ENCODE measurements around the gene SLC12A8.

Gene SLC12A8

DNA sequence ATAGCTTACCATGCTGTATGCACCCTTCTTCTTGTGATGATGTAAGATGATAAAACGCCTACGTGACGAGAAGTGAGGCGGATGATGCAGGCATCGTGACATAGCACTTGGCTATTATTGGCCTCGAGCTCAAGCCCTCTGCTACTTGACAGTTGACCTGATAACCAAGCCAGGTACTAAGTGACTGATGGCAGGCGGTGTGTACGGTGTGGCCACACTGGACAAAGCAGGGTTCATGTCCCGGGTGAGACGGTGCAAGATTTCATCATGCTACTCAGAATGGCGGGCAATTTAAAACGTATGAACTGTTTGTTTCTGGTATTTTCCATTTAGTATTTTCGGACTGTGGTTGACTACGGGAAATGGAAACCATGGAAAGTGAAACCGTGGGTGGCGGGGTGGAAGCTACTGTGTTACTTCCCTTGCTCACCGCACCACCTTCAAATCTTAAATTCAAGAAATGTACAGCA is 57.7 kb downstream of the SLC12A8 start:
- DNase-seq (ENCODE audit: low read depth, low spot score): no peak

DNA sequence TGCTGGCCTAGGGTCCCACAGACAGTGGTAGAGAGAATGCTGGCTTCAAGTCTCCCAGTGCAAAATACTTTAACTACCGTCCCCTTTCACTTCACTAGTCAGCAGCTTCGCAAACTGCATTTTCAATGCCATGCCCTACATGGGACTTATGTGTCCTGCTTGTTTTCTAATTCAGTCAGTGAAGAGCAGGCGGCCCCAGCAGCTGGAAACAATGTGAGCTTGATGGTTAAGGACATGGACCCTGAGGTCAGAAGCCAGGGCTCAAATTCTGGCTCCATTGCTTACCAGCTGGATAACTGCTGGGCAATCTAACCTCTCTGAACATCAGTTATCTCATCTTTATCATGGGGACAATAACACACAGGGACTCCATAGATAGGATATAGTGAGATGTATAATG is 58.4 kb downstream of the SLC12A8 start:
- DNase-seq (ENCODE audit: low read depth, low spot score): no peak

DNA sequence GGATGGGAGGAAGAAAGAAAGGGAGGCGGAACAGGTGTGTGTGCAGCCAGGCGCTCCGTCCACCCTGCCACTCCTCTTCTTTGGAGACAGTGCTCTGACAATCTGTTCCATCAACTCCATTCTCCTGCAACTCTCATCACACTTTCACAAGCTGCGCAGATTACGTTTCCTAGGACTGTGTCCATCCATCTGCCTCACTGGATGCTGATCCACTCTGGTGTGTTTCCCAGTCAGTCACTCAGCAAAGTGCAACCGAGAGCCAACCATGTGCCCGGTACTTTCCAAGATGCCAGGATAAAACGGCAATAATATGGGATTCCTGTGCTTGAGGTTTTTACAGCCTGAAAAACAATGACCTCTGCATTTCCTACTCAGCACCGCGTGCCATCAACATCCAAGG is 59.6 kb downstream of the SLC12A8 start:
- DNase-seq (ENCODE audit: low read depth, low spot score): no peak

DNA sequence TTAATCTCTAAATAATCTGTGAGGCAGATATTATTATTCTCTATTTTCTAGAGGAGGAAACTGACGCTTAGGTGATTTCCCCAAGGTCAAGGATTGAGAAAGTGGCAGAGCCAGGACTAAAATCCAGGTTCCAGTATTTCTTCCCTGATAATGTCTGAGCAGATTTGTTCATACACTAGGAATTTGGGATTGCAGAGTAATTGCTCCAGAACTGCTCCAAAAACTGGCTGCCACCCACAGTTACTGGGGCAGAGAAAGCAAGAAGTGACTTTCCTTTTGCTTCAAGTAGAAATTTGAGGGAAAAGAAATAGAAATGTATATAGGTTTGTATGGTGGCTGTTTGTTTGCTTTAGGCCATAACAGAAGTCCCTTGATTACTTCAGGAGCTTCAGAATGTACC is 60.6 kb downstream of the SLC12A8 start:
- DNase-seq (ENCODE audit: low read depth, low spot score): no peak

DNA sequence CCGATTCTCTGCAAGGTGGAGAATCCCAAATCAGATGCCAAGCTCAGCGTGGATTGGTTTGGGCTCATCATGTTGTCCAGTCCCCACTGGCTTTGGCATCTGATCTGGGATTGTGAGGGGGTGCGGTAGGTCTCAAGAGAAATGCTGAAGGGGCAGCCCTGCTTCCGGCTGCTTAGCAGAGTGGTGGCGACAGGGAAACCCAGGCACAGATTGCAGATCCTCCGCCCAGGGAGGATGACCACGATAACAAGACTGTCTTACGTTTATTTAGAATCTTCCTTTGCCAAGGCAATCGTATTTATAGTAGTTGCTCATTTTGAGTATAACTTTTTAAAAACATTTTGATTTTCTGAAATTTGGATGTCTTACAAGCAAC is 61.1 kb downstream of the SLC12A8 start:
- no peak for DNase-seq (ENCODE audit: low read depth, low spot score)

DNA sequence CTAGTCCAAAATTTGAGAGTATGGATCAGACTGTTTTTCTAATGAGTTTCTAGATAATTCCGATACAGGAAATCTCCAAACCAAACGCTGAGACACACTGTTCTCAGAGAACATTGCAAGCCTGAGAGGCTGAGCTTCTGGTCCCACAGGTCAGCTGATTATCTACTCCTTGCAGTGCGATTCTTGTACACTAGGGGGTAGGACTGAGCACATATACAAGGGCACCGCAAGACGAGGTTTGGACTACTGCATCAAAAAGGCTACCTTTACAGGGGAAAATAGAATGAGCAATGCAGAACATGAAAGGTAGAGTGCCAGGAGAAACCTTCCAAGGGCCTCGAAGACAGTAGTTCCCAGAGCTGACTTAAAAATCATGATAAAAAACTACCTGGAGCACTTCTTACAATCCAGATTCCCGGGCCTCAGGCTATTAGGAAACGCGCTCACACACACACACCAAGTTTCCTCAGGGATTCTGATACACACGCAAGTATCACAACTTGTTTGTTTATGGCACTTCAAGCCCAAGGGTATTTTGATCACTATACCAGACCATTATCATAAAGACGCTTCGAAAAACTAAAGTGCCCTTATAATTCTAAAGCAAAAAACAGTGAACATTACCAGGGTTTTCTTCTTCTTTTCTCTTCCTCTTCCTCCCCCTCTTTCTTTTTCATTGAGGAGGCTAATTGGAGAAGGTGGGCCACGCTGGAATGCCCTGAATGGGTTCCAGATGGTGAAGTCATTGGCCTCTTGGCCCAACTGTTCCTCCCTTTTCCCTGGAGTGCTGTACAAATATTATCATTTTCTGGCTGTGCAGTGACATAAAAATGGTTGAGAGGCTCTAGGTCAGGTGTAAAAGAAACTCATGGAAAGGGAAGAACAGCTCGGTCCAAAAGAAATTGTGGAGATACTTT is 61.8 kb downstream of the SLC12A8 start:
- no peak for DNase-seq (ENCODE audit: low read depth, low spot score)

DNA sequence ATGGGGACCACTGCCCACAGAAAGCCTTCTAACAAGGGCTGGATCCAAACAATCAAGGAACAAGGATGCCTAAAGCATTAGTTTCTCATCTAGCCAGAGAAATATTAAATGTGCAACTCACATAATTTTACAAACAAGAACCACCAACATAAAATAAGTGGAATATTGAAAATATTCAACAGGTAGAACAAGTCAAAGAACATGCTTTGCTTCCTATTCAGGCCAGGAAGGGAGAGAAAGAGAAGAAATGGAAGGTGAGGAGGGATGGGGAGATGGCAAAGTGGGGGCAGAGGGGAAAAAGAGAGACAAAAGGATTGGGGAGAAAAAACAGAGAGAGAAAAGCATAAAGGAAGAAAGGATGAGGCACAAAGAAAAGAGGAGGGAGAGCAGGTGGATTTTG is 63.1 kb downstream of the SLC12A8 start:
- no peak for DNase-seq (ENCODE audit: low read depth, low spot score)

DNA sequence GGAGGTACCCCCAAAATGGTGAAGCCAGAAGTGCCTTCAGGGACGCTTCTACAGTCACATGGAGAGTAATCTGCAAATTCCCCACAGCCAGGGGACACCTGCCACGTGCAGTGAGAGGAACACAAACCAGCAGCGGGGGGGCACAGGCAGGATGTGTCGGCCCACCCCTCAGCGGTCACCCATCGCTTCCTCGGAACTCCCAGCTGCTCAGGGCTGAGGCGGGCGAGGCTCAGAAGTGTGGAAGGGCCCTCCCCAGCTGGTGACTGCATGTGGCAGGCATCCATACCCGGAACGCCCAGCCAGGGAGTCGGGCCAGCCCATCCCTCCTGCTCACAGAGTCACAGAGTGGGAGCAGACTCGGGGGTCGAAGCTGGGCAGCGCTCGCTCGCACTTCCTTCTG is 63.7 kb downstream of the SLC12A8 start:
- peak; percentile 78 for DNase-seq (ENCODE audit: low read depth, low spot score)

DNA sequence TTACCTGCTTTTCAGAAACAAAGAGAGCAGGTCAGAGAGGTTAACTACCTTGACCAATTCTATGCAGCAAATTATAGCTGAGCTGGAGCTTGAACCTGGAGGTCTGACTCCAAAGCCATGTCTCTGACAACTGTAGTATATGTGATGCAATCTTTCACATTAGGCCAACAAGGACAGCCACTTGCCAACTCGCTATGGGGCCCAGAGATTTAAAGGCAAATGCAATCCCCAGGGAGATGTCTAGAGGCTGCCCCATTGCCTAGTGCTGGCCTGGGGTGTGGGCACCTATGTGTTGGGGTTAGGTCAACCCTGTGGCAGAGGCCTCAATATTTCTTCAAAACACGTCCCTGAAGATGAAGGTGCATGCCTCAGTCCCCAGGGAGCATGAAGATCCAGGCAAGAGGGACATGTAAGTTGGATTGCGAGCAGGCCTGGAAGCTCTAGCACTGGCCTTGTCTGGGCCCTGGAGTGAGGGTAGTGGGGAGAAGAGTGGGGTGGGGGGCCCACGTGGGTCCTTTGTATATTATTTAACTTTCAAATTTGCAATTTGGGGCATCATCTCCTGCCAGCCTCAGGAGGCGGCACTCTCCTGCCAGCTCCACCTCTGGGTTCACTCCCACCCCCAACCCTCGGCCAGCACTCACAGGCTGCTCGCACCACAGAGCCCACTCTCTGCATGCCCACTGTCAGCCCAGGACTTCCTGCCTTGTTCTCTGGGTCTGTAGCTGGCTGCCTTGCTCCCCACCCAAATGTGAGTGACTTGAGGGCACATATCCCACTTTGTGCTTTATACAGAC is 64.3 kb downstream of the SLC12A8 start:
- no peak for DNase-seq (ENCODE audit: low read depth, low spot score)

DNA sequence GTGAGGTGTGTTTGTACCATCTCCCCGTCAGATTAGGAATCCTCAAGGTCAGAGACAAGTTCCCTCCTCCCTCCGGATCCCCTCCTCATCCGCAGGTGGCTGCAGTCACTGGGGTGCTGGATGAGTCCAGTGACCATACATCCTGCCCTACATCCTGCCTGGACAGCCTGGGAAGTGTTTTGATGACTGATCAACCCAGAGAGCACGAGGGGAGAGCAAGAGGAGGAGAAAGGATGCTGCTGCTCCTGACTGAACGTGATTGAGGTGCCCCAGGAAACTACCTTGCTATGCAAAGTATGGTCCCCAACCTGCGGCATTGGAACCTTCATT is 65.1 kb downstream of the SLC12A8 start:
- DNase-seq (ENCODE audit: low read depth, low spot score): no peak

DNA sequence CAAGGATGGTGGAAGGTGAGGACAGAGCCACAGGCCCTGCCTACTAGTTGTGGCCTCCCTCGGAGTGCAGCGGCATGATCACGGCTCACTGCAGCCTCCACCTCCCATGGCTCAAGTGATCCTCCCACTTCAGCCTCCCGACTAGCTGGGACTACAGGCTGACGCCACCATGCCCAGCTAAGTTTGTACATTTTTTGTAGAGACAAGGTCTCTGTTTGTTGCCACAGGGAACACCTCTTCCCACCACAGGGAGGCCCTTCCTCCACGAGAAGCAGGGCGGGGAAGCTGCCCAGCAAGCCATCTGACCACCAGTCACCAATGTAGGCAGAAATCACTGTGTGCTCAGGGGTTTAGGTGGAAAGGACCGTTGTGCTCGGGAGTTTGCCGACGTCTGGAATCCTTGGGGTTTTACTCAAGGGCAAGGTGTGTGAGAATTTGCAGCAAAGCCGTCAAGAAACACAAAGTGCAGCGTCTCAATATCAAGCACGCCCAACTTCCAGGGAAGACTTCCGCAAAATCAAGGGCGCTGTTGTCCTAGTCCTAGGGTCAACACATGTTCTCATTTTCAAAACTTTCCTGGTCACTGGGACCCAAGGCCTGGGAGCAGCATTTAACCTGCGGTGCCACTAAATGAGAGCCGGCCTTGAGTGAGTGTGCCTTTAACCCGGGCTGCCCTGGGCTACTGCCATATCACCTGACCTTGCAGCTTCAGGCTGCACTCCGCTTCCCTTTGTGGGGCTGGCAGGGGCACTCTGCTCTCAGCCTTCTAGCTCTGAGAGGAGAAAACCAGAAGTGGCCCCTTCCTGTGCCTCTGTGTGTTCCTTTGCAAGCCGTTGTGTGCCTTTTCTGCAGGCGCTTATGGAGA is 65.7 kb downstream of the SLC12A8 start:
- no peak for DNase-seq (ENCODE audit: low read depth, low spot score)

DNA sequence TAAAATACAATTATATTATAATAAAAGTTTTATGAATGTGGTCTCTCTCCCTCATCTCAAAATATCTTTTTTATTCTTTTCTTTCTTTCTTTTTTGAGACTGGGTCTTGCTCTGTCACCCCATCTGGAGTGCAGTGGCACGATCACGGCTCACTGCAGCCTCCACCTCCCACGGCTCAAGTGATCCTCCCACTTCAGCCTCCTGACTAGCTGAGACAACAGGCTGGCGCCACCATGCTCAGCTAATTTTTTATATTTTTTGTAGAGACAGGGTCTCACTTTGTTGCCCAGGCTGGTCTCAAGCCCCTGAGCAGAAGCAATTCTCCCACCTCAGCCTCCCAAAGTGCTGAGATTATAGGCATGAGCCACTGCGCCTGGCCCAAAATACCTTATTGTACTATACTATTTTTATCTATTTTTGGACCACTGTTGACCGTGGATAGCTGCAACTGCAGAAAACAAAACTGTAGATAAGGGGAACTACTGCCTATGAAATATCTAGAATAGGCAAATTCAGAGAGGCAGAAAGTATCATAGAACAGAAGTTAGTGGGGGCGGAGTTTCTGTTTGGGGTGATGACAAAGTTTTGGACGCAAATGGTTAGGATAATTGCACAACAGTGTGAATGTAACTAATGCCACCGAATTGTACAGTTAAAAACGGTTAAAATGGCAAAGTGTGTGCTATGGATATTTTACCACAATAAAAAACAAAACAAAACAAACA is 66.6 kb downstream of the SLC12A8 start:
- DNase-seq (ENCODE audit: low read depth, low spot score): no peak

DNA sequence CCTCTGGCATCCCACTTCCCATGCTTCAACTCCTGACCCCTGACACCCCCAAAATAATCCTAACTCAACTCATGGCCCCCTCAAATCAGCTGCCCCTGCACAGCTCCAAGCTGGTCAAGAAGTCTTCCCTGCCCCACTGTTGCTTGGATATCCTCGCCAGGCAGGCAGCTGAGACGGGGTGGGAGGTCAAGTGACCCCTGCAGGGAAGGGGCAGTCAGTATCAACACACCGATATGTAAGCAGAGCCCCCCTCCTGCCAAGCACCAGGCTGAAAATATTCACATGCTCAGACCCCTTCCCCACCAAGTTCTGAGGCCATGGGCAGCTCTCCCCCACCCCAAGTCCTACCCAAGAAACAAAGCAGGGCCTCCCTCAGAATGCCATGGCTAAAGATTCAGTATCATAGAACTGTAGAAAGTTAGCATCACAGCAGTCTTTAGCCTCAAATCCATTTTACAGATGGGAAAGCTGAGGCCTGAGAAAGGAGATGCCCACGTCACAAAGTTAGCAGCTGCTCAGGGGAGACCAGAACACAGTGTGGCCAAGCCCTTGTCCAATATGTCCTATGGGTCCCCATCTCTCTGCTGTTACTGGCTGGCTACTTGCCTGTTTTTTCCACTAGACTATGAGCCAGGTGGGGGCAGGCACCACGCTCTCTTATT is 67.8 kb downstream of the SLC12A8 start:
- no peak for DNase-seq (ENCODE audit: low read depth, low spot score)

DNA sequence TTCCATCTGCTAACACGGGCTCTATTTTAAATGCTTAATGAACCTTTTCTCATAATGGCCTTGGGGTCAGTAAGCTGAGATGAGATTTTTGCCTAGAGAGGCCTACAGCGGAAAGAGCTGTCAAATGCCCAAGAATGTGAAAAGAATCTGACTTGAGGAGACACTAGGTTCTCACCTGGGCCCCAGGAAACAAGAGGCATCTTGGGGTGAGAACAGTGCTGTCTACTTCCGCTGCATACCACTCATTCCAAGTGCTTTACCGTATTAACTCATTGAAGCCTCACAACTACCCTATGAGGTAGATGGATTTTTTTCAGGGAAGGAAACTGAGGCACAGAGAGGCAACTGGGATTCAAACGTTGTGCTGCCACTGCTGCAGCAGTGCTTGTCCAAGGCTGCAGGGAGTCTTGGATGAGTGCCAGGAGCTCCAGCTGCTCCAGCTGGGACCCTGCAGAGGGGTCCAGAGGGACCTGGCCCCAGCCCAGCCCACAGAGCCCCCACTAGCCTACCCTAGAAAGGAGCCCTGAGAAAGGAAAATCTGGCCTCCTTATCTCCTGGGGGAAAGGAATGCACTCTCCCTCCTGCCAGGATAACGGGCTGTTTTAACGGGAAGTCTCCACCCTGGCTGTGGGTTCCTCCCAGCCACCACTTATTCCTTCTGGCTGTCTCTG is 68.4 kb downstream of the SLC12A8 start:
- peak; percentile 73 for DNase-seq (ENCODE audit: low read depth, low spot score)

DNA sequence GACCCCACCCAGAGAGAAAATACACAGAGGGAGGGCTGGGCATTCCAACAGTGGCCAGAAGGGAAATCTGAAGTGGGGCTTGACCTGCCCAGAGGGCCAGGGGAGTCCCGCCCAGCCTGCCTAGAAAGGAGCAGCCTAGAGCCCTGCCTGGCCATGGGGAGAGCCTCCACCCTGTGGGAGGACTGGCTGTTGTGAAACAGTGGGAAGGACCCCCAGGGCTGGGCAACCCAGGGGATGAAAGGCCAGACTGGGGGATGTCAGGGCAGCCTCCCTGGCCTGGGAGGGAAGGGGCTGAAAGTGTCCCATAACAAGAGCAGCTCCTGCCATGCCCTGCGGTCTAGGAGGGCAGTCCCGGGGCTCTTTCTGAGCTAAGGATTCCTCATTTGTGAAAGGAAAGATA is 69.0 kb downstream of the SLC12A8 start:
- no peak for DNase-seq (ENCODE audit: low read depth, low spot score)

DNA sequence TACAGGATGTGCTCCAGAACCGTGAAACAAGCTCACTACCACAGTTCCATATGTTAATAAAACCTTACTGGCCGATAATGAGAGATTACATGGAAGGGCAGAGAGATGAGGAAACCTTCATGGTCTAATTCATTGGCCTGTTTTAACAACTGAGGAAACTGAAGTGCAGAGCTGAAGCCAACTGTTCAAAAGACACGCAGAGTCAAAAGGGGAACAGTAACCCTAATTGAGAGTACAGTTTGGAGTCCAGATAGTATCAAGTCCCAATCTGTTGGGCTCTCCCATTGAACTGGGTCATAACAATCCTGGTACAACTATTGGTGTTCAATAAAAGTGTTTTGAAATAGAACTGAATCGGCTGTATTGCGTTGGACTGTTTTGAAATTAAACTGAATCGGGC is 69.6 kb downstream of the SLC12A8 start:
- no peak for DNase-seq (ENCODE audit: low read depth, low spot score)

DNA sequence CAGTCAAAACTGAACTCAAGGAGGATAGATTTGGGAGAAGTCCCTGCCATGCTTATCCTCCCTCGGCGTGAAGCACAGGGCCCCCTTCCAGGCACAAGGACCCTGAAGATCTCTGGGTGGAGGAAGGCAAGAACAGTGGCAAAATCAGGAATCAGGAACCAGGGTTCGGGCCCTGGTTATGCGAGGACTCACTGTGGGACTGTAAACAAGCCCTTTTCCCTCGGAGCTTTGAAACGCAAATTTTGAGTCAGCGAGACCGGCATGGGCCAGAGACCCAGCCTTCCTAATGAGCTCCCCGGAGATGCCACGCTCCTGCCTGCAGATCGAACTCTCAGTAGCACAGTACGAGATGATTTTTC is 70.1 kb downstream of the SLC12A8 start:
- no peak for DNase-seq (ENCODE audit: low read depth, low spot score)

DNA sequence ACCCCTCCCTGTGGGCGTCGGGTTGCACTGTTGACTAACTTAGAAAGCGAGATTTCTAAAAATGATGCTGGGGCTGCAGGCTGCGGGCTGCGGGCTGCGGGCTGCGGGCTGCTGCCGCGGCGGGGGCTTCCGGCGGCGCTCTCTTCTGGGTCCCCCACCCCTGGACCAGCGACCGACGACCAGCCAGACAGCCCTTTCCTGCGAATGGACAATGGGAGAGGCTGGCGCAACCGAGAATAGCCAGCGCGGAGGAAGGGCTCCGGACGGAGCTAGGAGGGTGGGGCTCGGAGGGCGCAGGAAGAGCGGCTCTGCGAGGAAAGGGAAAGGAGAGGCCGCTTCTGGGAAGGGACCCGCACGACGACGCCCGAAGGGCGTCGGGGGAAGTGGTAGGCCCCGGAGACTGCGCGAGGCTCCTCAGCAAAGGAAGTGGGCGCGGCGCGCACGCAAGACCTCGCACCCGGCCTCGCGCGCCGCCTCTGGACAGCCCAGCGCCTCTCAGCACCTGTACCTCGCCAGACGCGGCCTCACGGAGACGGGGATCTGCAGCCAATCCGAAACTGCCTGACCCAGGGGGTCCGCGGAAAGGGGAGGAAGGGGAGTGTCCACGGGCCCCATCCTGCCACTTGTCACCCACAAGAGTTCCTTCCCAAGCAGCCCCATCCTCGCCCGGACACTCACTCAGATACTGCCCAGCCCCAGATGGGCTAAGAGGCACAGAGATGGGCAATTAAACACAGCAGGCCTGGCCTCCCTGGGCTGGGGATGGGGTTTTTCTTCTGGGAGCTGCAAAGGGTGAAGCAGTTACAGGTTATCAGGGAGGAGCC is 70.7 kb downstream of the SLC12A8 start:
- DNase-seq (ENCODE audit: low read depth, low spot score): peak; percentile 54

DNA sequence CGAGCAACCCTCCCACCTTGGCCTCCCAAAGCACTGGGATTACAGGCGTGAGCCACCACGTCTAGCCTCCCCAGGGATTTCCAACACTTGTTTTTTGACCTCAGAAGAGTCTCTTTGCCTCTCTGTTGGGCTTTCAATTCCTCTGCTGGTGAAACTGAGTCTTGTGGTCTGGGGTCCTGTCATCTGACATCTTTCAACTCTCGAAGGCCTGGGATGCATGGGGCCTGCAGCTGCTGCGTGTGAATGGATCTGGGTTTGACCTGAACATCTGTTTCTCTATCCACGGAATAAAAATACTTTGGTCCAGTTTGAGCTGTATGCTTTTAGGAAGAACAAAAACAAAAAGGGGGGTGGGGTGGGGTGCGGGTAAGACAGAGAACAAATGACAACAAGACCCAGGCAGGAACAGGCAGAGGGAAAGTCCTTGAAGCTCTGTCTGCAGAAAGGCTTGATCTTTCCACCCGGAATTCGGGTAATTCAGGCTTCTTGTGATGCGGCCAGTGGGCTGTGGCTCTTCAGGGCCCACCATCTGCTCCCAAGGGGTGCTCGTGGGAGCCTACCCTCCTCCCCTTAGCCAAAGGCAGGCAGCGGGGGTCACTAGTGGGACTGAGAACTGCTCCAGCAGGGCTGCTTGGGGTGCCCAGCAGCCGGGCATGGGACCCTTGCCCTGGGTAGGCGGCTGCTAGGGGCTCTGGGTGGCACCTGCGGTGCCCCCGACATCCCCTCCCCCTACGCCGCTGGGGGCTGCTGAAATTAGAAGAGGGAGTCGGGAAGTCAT is 71.5 kb downstream of the SLC12A8 start:
- no peak for DNase-seq (ENCODE audit: low read depth, low spot score)
